DMS153 treated with DMSO at 0.1 percent for 48 hours (cell line): ENCODE measurements around the gene CTTN.
A peak's percentile ranks its signal among the peaks of the same experiment; 100 is the strongest.
"Not testable (repeated sequence)": the region's sequence is repeated elsewhere in the genome, so short reads cannot be mapped to it uniquely, and the experiment has no call there.

Source experiments
- DNase-seq: peaks from one replicate; lab custom pipeline; 2025; ENCODE audit not compliant: unreplicated experiment; lab: John Stamatoyannopoulos, UW

The CTTN gene

DNA sequence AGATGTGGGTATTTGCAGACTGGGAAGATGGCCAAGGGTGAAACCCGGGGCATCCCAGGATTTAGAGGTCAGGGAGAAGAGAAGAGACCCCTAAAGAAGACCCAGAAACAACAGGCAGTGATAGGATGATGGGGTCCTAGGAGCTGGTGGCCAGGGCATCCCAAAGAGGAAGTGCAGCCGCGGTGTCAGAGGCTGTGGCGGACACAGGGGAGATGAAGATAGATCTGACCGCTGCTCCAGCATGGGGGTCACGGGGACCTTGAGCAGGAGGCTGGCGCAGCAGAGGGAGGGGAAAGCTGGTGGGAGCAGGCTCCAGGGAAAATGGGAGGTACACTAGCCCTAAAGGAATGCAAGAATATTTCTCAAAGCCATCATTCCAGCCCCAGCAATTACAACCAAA lies 47.3 kb downstream of the CTTN start:
- no peak for DNase-seq

DNA sequence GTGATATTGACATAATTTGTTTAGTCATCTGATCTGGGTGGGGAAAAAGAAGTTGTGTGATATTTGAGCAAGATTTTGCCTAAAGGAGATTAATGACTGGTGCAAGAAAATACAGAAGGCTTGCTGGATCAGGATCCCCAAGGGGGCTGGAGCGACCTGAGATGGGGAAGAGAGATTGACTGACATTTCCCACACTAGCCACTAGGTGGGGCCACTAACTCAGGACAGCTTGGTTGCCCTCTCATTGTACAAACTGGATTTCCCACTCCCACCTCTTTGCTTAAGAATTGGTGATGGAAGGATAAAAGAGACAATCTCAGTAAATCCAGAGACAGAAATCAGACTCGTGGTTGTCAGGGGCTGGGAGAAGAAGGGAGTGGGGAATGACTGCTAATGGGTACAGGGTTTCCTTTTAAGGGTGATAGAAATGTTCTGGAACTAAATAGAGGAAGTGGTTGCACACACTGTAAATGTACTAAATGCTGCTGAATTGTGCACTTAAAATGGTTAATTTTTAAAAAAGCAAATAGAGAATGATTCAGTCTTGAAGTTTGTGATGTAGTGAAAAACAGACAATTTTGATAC lies 50.7 kb downstream of the CTTN start:
- no peak for DNase-seq

DNA sequence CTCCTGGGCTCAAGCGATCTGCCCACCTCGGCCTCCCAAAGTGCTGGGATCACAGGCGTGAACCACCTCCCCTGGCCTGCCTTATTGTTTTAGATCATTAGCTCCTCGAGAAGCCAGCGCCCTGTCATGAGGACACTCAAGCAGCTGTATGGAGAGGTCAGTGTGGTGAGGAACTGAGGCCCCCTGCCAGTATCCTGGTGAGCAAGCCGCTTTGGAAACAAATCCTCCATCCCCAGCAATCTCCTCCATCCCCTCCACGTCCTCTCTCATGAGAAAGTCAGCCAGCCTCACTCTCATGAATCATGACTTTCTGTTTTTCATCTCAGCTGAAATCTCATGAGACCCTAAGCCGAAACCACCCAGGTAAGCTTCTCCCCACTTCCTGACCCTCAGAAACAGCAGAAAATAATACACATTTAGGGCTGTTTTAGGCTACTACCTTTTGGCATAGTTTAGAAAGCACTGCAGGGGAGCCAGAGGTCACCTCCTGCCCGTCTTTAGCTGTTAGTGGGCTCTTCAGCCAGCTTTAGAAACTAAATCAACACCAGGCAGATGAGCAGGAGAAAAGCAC lies 56.0 kb downstream of the CTTN start:
- no peak for DNase-seq

DNA sequence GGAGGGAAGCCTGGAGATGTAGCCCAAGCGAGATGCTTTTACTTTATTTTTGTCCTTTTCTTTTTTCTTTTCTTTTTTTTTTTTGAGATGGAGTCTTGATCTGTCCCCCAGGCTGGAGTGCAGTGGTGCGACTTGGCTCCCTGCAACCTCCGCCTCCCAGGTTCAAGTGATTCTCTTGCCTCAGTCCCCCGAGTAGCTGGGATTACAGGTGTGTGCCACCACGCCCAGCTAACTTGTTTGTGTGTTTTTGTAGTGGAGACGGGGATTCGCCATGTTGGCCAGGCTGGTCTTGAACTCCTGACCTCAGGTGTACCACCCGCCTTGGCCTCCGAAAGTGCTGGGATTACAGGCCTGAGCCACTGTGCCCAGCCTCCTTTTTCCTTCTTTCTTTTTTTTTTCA lies 56.5 kb downstream of the CTTN start:
- DNase-seq = not testable (repeated sequence)

DNA sequence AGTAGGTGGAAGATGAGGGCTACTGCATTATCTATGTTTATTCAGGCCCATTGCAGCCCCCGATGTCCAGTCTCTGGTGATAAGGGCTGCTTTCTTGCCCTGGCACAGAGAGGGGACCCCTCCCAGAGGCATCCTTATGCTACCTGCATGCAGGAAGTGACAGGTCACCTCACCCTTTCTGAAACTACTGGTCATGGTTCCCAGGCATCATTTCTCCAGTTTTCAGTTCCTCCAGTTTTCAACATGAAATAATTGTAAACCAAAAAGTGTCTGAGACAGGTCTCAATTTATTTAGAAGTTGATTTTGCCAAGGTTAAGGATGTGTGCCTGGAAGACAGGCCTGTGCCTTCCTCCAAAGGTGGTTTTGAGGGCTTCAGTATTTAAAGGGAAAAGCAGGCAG lies 57.0 kb downstream of the CTTN start:
- no peak for DNase-seq

GRCh38 chr11:70456921-70457532 lies 58.7 kb downstream of the CTTN start:
- no peak for DNase-seq

DNA sequence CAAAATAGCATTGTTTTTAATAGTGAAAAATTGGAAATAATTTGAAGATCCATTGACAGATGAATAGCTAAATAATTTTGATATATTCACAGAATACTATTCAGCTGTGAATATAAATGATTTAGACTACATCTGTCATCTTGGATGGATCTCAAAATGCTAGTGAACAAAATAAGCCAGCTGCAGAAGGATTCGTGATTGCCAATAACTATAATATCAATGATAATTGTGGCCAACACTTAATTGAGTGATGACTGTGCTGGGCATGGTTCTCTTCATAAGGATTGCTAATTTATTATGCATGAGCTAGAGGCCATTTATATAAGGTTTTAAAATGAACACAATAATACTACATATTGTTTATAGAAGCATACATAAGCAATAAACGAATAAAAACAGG lies 60.4 kb downstream of the CTTN start:
- no peak for DNase-seq

DNA sequence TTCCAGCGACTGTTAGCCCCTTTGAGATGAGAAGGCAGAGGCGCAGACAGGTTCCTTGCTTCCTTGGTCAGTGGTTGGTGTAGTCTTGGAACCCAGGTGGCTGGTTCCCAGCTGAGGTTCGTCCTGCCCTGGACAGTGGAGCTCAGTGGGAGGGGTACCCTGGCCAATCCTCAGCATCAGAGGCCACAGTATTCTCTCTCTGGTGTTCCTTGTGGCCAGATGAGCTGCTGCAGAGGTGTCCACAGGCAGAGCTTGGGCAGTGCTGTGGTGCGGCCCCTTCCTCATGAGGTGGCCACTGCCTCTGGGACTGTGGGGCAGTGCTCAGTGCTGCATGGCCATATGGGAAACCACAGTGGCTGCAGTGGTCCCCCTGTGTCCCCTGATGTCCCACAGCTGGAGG lies 61.8 kb downstream of the CTTN start:
- no peak for DNase-seq

GRCh38 chr11:70460964-70461363 lies 62.6 kb downstream of the CTTN start:
- no peak for DNase-seq

DNA sequence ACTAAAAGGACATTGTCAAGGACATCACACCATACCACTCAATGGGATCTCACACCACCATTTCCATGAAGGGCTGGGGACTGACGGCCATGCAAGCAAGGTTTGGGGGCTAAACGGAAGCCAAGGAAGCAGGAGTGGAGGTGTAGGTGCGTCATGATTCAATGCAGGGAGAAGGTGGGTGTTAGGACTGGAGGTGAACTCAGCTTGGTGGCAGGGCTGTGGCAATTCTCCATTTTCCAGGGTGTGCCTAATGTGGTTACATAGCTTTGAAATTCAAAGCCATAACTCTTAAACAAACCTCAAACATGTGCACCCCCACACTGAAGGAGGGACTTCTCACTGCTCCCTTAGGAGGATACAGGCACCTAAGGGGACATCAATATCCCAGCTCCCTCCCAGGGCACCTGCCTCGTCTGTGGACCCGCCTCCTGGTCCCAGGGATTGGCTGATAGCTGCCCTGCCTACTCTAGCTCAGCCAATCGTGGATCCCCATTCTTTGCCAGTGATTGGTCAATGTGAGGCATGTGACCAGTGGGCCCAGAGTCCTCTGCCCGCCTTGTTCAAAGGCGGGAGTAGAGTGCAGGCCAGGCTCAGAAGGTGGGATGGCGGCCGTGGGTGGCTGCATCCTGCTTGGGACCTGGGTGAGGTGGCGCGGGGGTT lies 64.6 kb downstream of the CTTN start:
- DNase-seq = no peak

DNA sequence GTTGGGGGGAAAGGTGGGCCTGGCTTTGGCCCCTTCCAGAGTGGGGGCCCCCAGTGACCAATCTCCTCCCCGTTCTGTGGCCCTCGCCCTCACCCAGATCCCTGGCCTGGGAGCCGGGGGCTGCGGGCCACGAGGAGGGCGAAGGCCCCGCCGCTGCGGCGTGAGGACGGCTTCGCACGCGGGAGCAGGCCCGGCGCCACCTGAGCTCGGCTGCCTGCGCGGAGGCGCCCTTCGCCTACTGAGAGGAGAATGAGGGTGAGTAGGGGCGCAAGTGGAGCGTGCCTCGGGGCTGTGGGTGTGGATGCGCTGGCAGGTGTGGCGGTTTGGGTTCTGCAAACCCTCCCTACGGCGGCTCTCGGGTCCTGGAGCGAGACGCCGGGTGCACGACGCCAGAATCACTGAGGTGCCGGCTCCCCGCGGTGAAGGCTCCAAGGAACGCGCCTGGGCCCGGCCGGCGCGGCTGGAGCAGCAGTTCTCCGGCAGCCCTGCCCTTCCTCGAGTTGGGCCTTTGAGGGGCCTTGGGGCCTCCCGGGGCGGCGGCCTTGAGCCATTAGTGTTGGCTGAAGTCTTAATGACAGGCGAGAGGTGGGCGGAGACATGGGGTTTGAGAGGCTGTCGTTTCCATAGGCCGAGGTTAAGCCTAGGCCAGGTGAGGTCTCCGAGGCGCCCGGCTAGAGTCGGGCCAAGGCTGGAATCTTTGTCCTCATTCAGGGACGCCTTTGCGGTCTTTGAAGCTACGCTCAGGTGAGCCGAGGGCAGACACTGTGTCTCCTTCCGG lies 65.3 kb downstream of the CTTN start:
- no peak for DNase-seq

DNA sequence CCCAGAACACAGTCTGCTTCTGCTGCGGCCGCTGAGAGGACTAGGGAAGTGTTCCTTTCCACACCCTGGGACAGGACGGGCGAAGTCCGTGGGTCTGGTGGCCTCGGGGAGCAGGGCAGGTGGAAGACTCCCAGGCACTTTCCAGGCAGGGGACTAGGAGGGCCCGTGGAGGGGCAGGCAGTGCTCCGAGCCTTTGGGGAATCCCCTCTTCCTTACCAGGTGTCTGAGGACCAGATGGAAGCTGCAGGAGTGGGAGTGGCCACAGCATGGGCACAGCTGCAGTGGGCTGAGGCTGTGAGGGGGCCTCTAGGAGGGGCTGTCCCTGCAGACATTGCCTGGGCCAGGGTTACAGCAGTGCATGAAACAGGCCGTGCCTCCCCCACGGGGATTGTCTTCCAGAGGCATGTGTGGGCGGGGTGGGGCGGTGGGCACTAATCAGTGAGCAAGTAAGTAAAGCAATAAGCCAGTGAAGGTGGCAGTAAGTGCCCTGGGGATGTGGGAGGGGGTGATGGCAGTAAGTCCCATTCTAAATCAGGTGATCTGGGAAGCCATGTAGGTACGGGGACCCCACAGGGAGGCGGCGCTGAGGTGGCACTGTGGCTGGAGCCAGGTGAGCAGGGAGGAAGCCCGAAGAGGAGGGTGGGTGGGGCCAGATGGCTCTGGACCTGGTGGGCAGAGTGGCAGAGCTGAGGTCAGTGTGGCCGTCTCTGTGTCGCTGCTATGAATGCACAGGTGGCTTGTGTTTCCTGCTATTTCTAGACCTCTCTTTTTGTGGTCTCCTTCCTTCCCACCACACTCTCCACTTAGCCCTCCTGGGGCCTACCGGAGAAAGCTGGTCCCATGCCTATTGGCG lies 66.4 kb downstream of the CTTN start:
- no peak for DNase-seq

GRCh38 chr11:70466154-70466553 lies 67.8 kb downstream of the CTTN start:
- DNase-seq = no peak

DNA sequence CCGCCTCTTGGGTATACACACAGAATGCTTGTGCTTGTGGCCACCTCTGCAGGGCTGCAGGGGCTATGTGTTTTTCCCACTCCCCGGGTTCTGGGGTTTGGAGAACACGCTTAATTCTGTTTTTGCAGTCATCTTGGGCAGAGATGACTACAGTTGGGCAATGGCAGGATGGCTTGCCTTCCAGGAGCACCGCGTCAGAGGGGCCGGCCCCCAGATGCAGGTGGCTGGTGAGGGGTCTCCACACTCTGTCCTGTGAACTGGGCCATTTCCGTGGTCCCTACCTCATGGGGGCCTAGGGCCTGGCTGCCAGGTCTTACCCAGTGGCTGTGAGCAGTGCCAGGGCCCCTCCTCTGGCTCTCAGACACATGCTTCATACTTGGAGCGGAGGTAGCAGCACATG lies 68.3 kb downstream of the CTTN start:
- DNase-seq = no peak

- DNase-seq = peak; percentile 44
Observed at GRCh38 chr11:70467201-70468085, 69.1 kb downstream of the CTTN start.

DNA sequence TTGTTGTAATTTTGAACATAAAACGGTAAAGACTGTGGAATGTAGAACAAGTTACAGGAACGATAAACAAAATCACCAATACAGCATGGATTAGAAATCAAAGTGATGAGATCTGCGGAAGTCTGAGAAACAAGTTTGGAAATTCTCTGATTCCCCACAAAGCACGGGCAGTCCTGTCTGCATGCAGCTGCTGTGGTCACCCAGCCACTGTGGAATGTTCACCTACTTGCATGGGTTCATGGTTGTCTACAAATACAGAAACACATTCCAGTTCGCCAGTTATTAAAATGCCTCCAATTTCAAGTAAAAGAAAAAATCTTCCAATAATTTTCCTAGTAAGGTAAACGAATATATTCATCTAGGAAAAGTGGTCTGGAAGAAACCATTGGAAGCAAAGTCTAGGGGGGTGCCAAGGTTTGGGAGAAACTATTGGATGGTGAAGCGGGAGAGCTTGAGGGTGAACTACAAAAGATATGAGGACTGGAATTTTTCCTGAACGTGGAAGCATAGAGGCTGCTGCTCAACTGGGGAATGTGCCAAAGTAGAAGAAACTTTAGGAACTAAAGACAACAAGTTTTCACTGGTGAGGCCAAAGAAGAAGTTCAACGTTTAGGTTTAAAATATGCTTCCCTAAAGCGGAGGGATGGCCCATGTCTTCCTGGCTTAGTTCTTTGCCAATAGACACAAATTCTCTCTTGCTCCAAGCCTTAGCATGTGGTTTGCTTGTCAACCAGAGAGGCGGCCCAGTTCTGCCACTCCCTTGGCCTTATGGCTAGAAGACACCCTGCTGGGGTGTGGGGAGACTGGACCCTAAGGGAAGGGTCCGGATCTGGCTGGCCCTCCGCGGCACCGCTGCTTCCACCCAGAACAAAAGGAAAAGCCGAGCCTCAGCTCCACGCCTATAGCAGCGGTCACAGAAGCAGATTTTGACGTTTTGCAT lies 70.2 kb downstream of the CTTN start:
- no peak for DNase-seq

DNA sequence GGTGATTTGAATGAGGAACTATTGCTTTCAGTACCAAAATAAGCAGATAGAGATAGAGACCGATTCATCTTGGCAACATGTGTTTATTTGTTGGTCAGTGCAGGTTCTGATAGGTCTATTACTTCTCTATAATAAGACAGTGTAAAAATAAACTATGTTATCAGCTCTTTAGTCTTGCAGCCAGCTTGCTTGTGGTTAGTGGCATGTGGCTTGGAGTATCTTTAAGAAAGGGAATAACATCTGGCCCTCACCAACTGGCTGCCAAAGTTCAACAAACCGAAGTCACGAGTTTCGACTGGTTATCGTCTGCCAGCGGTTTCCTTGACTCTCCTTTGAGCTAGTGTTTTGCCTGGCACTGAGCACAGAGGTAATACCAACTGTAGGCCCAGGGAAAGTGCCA lies 71.8 kb downstream of the CTTN start:
- DNase-seq = no peak

GRCh38 chr11:70471254-70471653 lies 72.9 kb downstream of the CTTN start:
- DNase-seq = no peak

DNA sequence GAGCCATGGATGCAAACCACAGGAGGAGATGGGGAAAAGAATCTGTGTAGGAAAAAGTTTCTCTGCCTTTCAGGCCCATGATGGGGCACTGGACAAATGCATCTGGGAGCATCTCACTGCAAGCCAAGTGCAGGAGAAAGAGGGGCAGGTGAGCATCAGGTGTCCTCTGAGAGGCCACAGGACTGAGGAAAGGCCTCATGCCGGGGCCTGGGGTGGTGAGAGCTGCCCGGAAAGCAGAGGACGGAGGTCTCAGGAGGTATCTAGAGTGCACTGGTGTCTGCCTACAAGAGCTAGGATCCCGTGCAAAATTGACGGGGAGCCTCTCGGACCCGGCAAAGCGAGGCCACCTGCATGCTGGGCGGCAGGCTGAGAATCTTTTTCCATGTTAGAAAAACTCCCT lies 73.9 kb downstream of the CTTN start:
- DNase-seq = no peak
